ENCODE data around the gene NPIPB5.
"Not testable (repeated sequence)": the region's sequence is repeated elsewhere in the genome, so short reads cannot be mapped to it uniquely, and the experiment has no call there.

The NPIPB5 gene

GRCh38 chr16:22510591-22510990 lies at the start of gene NPIPB5:
NPIPB5 (plus strand) TSS chr16:22510891; CDS start chr16:22513802, 2,911 bp downstream.
- DNase-seq: not testable (repeated sequence)

DNA sequence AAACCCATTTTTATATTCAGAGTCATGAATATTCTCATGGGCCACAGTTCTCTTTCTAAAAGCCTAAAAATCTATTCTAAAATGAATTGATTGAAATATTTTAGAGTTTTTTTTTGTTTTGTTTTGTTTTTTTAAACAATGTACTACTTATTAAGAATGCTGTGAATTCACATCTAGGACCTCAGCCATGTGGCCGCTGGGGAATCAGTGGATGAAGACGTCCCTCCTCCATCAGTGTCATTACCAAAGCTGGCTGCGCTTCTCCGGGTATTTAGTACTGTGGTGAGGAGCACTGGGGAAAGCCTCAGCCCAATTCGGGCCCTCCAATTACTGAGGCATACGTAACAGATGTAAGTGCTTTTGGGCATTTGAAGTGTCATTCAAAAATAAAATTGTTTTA lies 41.8 kb upstream of the NPIPB5 start:
- not testable (repeated sequence) for DNase-seq

GRCh38 chr16:22537996-22538395 lies 27.3 kb downstream of the NPIPB5 start:
- DNase-seq: not testable (repeated sequence)

GRCh38 chr16:22544809-22545208 lies 34.1 kb downstream of the NPIPB5 start:
- not testable (repeated sequence) for DNase-seq

DNA sequence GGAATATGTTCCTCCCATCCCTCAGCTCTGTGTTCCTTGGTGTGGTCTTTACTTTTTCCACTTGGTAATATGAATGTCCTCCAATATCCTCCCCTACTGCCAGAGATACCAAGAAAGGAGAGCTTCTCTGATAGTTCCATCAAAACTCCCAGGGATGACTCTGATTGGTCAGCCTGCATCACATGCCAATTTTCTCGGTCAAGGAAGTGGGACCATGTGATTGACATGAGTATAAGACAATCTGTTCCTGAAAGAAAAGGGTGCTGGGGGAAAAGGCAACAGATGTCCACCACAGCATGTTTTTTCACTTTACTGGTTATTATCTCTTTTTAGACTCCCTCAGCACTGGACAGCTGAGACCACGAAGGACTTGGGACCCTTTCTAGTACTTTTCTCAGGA lies 35.9 kb downstream of the NPIPB5 start:
- DNase-seq: not testable (repeated sequence)

GRCh38 chr16:22547170-22547765 lies 36.6 kb downstream of the NPIPB5 start:
- DNase-seq: not testable (repeated sequence)

GRCh38 chr16:22549853-22550252 lies 39.2 kb downstream of the NPIPB5 start:
- not testable (repeated sequence) for DNase-seq

GRCh38 chr16:22551143-22551542 lies 40.5 kb downstream of the NPIPB5 start:
- DNase-seq: not testable (repeated sequence)

DNA sequence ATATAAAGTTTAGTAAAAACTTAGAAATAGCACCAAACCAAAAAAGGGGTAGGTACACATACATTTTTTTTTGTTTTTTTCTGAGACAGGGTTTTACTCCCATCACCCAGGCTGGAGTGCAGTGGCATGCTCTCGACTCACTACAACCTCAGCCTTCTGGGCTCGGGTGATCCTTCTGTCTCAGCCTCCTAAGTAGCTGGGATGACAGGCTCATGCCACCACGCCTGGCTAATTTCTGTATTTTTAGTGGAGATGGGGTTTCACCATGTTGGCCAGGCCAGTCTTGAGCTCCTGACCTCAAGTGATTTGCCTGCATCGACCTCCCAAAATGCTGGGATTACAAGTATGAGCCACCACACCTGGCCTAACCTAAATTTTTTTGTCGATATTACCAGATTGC lies 41.0 kb downstream of the NPIPB5 start:
- not testable (repeated sequence) for DNase-seq

DNA sequence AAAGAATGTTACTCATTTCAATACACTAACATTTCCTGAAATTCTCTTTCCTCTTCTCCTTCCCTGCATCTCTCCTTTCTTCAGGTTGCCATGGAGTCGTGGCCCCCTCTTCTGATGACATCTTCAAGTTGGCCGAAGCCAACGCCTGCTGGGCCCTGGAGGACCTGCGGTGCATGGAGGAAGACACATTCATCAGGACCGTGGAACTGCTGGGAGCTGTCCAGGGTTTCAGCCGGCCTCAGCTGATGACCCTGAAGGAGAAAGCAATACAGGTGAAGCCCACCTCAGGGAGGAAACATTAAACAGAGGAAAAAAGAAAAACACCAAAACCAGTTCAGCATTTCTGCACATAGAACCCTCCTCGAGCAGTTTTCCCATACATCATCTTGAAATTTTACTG lies 46.1 kb downstream of the NPIPB5 start:
- not testable (repeated sequence) for DNase-seq
